Activated CD4-positive, CD25-positive, alpha-beta regulatory T cell treated with anti-CD3 and anti-CD28 coated beads, Interleukin-2, amount 50 U/mL, for 16 hours (primary cell): ENCODE measurements around the gene RASGRP1.

Experiments
- DNase-seq: peaks from one replicate; pipeline ENCODE4 v3.0.0-alpha.2; 2020; ENCODE audit warnings: low read depth, low spot score

Gene RASGRP1

GRCh38 chr15:38460543-38460942, 104.1 kb downstream of the RASGRP1 start:
- DNase-seq = no peak

GRCh38 chr15:38459480-38459879, 105.1 kb downstream of the RASGRP1 start:
- DNase-seq = no peak

- DNase-seq = no peak
Measured at GRCh38 chr15:38458646-38459045, 106.0 kb downstream of the RASGRP1 start.

DNA sequence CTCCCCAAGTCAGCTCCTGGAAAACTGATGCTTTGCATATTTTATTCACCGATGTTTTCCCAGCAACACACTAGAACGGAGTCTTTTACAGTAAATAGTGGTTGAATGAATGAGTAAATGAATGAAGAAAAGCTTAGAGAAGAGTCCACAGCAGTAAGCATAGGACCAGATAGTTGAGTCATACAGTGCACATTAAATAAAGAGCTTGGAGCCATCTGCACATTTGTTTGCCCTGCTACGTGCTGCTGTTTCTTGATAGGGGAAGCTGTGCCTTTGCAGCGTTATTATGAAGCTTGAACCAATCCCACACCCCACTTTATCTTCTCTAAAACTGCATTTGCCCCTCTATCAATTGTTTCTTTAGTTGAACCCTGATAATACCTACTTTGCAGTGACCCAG, 109.5 kb downstream of the RASGRP1 start:
- DNase-seq = no peak

GRCh38 chr15:38454696-38455090, 109.9 kb downstream of the RASGRP1 start:
- DNase-seq = no peak

DNA sequence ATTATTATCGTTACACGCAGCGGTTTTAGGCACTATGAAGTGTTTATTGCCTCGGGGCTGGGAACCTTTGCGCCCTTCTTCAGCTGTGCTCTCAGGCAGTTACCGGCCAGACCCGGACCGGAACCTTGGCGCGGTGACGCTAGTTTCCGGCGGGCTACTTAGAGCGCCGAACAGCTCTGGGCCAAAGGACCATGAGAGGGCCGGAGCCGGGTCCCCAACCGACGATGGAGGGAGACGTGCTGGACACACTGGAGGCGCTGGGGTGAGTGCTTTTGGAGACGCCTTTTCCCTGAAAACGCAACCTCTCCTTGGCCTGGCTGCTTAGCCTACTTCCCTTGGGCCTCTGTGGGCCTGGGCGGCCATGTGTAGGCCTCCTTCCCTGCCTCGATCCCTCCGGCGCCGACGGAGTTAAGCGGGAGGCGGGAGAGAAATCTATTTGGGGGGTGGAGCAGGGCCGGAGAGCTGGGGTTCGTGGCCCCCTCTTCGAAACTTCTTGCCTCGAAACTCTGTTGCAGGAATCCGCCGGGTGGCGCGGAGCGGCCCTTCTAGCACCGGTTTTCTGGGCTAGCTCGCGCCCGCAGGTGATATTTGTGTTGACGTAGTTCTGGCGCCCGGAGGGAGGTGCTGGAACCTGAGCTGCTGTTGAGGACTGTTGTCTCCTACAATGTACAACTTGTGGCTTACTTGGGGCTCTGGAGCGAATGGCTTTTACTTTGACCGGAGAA, 110.5 kb downstream of the RASGRP1 start, which contains the start of gene FAM98B:
Gene FAM98B, plus strand, starts transcription at position 157 of the 725 bp plus-strand sequence. Its CDS starts 35 bp downstream, at position 192.
- peak; percentile 71 for DNase-seq

DNA sequence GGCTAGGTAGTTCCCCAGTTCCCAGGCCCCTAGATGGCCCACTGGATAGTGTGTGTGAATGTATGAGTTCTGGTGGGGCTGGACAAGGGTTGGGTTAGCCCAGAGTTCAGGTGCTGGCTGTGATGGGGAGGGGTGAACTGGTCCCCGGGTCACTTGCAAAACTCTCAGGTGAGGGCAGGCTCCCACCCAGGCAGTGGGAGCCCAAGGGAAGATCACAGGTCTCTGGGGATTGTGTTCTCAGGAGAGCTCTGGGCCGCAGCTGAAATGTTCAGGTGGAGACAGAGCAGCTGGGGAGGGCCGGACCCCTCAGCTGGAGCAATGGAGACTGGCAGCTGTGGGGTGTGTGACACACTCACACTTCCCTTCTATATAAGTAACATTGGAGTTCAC, 123.5 kb downstream of the RASGRP1 start:
- no peak for DNase-seq

DNA sequence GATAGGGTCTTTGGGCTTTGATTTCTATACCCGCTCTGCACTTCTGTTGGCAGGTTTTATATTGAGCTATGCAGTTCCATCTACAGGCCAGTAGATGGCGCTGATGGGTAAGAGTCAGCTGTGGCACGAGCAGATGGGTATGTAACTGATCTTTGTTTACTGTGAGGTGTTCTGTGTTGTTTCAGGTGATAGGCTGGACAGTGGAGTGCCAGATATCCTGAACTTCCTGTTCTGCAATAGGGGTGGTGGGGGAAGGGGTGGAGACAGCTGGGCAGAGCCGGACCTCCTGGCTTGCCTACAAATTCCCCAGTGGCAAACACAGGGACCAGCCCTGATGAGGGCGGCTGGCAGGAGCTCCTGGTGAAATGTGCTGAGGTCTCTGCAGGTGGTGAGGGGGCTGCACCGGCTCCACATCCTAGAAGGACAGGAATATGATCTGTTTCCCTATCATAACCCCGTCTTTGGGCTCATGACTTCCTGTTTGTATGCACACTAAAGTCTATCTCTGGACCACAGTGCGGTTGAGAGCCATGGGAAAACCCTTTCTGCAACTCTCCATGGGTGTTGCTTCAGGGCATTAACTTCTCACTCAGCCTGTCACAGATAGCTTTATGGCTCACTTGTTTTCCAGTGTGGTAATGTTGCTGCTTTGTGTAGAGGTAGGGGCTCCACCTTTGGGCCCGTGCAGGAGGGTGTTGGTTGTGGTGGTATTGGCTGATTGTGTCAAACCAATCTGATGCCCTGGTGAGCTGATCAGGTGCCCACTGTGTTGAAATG, 124.1 kb downstream of the RASGRP1 start:
- peak; percentile 29 for DNase-seq
